ENCODE measurements around the gene TBX3. TPM values are rescaled to one million over a fixed set of nuclear protein-coding genes. Genes with fewer than 3 reads are reported as not detected.

The TBX3 gene
- total RNA-seq, 1 donor from 2014 or later: 1.2 TPM

DNA sequence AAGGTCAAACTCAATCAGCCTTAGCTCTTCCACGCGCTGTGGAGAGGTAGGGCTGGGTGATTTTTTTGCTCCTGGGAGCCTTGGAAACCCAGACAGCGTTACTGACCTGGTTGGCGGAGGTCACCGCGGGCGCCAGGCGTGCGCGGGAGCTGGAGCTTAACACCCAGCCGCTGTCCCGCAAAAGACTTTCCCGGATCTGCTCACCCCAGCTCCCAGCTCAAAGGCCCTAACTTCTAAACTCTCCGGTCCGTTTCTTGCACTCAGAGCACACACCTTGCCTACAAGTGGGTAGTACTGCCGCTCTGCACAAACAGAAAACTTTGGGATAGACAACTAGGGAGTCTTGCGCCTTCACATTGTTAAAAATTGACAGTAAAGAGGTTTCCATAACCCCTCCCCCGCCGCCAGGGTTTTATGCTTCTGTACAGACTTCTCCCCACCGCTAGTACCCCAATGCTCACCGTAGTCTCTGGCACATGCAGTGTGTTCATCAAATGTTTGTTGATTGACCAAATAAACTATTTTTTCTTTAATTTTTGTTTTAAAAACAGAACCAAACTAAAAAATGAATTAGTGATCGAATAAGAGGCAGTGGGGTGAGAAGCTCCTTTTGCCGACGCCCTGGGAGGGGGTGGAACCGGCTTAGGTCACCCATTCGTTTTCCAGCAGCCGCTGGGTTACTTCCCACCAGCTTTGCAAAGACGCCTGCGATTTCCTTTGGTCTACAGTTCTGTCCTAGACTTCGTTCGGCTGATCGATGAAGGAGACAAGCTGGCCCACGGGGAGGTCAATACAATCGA is 12.7 kb upstream of the TBX3 start:
- no peak for DNase-seq

DNA sequence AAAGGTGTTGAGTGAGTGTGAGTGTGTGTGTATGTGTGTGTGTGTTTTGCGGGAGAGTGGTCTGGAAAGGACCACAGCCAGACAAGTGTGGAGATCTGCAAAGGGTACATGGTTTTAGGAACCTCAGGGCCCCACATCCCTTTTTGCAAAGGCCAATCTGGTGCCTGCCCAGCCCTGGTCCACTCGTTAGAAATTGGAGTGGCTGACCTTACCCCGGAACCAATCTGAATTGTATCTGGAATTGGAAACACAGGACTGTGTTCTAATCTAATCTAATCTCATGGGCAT is 11.3 kb upstream of the TBX3 start:
- DNase-seq: no peak

DNA sequence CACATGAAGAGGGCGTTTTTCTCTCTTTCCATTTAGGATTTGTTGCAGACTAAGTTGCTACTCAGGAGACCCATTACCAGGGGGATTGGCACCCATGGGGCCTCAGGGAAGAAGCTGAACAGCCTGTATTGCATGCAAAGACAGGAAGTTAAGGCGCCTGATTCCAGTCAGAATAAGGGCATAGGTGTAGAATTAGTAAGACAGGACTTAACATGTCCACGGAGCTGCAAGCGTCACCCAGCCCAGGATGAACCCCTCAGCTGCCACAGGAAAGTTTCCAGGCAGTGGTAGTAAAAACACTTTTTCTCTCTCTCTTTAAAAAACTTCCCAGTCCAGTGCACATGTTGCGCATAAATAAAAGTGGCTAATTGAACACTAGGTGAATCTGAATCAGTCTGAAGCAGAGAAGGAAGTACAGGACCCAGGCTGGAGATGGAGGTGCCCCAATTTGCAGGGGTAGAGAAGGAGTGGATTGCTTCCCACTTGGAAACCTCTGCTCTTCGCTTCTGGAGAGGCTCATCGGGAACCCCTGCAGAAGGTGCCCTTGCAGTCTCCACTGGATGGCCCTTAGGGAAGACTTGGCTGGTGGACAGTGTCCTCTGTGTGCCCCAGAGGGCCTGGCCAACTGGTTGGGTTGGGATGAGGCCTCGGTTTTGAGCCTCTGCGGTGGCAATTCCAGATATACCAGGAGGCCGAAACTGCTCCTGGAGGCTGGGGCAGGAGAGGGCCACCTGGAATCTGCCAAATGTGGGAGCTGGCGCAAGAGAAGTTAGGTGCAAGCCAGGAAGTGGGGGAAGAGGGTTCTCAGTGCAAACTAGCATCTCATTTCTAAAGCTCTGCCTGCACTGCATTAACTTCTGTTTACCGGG is 10.7 kb upstream of the TBX3 start:
- no peak for DNase-seq

DNA sequence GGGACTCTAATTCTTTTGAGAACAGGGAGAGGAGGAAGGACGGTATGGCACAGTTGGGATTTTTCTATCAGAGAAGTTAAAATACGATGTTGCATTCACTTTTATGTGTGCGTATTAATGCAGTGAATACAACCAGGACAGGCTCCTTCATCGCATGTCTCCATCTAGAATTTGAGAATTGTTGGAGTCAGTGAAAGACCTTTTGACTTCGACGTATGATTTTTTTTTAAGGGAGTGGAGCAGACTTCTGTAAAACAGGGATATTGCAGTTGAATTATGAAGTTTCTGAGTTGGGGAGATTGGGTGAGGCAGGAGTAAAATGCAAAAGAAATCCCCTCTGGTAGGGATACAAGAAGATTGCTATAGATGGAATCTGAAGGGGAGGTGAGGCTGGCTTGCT is 9.6 kb upstream of the TBX3 start:
- DNase-seq: no peak

DNA sequence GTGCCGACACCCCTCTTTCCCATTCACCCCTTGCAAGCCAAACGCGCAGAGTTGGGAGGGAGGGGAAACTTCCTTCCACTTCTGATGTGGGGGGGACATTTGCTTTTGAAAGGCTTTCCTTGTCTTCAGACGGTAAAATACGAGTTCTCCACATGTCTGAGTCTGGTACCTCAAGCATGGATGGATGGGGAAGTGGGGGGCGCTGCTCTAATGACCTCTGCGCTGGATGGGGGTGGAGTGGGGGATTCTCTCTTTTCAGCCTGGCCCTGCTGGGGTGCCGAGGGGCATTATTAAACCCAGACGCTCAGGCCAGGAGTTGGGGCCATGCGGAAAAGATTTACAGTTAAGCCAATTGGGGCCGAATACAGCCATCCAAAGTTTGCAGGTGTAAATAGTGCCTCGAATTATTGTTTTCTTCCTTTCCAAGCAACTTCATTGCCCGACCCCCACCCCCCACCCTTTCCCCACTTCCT is 9.1 kb upstream of the TBX3 start:
- DNase-seq: no peak

DNA sequence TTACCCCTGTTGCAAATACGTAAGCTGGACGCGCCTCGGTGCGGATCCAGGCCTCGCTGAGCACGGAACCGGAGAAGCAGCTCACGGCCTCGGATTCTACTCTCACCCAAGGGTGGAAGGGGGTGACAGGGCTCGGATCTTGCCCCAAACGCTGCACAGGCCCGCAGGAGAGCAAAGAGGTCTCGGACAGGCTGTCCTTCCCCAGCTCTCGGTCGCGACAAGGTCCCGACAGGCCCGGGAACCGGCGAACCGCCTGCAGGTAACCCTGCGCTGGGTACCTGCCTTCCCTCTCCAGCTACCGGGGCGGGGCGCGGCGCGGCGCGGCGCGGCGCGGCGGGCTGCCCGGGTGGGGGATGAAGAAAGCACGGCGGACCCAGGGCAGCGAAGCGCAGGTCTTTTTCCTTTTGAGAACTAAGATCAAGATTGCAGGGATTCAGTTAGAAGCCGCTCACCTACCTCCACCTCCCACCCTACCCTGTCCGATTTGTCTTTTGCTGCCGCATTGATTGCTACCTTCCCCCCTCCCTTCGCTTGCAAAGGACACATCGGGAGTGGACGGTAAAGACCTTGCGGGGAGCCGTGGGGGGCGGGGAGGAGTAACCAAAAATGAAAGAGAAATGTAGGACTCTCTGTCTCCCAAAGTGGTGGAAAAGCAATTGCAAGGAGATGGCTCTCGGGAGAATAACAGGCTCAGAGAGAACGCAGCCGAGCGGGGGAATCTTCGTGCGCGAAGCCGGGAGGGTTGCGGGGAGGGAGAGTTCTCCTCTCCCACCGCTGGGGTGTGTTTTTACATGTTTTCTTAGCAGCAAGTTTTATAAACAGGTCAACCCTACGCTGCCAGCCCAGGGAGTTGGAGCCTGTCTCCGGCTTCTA is 8.4 kb upstream of the TBX3 start:
- DNase-seq: no peak

DNA sequence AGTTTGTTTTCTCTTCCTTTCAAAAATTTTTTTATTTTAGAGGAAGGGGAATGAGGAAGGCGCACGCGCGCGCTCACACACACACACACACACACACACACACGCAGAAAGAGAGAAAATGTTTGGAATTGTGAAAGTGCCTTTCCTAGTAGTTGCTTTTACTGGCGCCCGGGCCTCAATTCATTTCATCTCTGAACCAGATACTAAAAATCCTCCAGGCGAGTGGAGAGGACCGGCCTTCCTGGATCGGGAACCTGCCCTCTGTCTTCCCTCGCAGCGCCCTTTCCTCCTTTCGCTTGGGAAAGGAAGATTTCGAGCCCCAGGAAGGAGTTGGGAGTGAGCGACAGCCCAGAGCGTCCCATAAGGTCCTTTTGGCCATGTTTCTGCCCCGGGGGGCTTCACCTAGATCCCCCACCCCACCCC is 7.8 kb upstream of the TBX3 start:
- no peak for DNase-seq

DNA sequence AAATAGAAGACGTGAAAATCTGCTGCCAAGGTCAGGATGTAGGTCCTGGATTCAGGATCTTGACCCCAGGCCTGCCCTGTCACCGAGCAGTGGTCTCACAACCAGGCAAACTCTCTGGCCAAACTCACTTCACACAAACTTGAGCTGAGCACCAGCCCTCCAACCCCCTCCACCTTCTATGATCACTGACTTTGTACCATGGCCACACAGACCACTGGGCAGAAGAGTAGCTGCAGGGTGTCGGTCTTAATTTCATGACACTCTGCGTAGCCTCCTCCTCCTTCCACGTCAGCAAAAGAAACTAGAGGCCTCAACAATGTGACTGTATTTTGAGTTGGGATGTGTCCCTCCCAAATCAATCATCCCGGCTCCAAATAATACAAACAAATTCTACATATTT is 7.2 kb upstream of the TBX3 start:
- no peak for DNase-seq

DNA sequence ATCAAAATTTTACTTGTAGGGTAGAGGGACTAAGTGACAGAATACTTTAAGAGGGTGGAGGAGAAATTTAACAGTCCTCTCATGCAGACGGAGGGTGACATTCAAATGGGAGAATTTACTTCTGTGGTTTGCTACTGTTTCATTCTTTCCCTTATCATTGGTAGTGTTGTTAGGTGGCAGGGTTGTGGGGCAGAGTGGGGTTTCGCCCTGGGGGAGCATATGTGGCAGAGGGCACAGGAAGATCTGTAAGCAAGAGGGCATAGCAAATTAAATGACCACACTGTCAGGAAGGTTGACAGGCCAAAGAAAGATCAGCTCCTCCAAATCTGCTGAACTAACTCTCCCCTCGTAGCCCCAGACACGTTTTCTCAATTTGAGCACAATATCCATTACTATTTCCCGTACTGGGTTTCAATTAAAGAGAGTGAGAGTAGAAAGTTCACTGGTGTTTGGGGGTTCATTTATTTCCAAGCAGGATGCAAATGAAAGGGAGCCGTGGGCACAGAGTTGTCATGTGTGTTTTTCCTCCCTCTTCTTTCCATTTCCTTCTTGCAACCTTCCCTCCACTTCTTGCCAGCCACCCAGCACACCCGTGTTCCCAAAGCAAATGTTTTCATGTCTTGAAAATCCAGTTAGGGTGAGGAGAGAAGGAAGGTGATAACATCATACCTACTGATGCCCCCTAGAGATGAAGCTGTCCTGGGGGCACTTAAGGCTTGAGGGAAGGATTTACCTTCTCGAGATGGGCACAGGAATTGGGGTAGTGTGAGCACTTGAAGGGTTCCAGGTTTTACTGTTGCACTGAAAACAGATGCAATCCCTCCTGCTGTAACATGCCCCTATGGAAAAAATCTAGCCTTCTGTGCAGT is 6.5 kb upstream of the TBX3 start:
- no peak for DNase-seq

DNA sequence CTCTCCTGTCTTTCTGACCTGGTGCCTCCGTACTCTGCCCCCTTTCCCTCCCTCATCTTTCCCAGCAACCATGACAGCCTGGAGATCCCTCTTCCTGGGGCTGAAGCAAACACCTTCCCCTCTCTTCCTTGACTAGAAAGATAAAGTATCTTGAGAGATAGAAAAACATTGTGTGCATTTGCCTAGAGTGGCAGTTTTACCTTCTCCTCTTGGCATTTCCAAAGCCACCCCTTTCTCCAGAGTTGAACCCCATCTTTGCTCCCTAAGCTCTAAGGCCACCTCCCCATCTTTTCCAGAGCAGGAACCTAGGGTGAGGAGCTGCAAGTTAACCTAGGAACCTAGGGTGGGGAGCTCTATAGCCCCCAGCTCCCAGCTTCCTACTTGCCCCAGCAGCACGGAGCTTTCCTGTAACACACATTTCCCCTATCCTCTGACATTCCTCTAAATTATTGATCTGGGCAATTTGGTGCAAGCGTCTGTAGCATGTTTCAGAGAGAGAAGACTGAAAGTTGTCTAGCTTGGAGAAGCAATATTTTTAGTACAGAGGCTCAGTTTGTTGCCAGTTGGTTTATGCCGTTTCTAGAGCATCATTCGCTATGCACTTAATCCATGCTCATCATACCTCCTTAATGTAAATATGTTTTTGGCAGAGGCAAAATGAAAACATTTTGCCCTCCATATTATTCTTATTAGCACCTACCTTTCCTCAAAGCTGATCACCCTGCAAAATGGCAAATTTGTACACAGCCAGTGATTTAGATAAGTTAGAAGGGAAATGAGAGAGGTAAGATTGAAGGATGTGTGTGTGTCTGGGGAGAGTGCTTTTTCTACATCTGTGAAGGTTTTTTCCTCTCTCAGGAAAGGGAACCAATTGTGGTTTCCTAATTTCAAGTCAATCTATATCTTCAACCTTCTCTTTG is 5.4 kb upstream of the TBX3 start:
- DNase-seq: no peak

DNA sequence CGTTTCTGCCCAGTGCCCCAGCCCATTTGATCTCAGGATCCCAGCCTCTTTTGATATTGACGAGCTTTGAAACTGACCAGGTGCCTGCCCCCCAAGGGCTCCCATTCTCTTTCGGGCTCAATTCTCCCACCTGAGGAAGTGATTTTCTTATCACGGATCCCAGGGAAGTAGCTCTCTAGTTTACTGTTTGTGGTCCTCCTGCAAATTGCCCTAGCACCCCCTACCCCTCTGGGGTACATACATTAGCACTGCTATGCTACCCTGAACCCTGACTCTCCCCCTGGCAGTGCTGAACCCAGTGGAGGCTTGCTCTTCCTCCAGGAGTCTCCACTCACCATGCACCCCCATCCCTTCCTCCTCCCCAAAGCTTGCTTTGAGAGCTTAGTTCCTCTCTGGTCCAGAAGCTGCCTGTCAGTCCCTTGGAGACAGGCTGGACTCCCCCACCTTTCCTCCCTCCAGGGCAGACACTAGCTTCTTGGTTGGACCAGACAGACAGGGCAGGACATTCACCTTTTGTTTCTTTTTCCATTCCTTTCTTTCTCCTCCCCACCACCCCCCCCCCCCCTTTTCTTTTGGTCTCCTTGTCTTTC is 4.4 kb upstream of the TBX3 start:
- no peak for DNase-seq

DNA sequence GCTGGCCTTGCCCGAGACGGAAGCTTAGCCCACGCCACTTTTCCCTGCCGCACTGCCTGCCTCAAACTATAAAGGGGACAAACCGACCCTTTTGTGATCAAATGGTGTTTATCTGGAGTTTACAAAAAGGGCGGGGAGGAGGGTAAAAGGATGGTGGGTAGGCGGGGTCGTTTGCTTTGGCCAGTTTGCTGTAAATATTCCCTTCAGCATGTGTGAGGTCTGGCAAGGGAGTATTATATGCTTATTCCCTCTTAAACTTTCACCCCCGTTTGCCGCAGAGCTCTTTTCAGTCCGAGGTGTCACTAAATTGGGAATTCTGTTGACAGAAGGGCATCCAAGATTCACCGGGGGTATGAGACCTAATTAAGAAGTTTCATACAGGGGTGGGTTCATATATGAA is 3.8 kb upstream of the TBX3 start:
- DNase-seq: no peak

DNA sequence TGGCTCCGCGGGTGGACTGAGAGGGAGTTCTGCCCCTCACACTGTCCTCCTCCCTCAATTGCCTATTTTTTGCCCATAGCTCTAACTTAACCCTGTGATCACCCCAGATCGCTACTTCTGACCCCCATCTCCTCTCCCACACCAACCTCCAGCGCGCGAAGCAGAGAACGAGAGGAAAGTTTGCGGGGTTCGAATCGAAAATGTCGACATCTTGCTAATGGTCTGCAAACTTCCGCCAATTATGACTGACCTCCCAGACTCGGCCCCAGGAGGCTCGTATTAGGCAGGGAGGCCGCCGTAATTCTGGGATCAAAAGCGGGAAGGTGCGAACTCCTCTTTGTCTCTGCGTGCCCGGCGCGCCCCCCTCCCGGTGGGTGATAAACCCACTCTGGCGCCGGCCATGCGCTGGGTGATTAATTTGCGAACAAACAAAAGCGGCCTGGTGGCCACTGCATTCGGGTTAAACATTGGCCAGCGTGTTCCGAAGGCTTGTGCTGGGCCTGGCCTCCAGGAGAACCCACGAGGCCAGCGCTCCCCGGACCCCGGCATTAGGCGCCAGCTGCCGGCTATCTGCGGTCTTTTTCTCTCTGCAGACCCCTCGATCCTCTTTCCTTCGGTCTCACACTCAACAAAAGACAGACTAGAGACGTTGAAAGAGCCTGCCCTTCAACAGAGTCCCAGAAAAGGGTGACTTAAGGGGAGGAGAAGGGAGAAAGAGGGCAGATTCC is 3.0 kb upstream of the TBX3 start:
- DNase-seq: no peak

DNA sequence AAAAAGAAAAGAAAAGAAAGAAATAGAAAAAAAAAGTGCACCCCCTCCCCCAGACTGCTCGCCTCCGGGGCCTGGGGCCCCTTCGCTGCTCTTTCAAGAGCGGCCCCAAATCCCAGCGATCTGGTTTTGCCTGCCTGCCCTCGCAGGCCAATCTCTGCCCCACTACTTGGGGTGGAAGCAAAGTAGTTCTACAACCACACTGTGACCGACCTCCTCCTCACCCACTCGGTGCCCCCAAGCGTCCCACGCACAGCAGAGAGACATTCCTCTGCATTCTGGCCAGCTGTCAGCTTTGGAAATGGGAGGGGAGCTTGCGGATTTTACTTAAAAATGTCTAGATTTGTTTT is 2.4 kb upstream of the TBX3 start:
- DNase-seq: no peak

DNA sequence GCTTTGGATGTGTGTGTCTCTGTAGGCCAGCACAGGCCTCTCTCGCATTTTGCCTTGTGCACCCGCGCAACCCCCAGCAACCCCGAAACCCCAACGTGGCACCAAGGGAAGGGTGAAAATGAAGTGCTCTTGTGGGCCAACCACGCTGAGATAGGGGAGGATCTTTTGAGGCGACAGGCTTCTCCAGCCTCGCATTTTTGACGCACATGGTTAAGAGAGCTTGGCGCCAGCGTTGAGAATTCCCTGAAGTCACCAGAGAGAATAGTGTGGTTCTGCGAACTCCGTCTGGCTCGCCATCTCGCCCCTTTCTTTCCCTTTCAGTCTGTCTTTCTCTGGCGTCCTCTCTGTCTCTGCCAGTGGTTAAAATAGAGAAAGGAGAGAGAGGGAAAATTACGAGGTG is 1.9 kb upstream of the TBX3 start:
- DNase-seq: no peak

DNA sequence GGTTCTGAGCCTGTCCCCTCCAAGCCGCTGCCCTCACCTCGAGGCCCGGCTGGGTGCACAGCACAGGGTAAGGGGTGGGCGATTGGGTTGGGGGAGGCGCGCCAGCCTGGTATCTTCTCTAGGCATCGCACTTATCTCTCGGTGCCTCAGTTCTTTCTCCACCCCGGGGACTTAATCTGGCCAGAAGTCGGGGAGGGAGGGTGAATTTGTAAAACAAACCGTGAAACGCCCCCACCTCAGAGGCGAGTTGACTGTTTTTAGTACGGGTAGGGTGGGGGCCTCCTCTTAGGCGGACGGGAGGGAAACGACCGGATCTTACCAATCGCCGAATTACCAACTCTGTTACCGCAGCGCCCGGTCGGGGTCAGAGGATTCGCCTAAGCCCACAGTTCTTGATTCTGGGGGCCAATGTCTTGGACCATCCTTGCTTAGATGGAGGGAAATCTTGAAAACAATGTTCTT is 1.4 kb upstream of the TBX3 start:
- DNase-seq: no peak

DNA sequence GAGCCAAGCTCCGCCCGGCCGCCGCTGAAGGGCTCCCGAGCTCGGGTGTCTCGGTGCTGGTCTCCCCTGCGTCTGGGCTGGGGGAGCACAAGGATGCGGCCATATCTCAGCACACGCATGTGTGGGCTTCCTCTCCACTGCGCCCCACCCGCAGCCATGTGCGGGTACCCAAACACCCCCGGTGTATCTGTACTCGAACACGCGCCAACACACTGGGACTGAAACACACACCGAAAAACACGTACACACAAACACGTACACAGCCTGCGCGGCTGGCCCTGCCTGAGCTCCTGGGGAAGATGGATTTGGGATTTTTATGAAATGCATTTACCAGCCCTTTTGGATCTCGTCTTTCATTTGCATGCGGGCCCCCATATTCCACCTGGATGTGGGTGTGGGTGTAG is 897 bp upstream of the TBX3 start:
- DNase-seq: no peak

DNA sequence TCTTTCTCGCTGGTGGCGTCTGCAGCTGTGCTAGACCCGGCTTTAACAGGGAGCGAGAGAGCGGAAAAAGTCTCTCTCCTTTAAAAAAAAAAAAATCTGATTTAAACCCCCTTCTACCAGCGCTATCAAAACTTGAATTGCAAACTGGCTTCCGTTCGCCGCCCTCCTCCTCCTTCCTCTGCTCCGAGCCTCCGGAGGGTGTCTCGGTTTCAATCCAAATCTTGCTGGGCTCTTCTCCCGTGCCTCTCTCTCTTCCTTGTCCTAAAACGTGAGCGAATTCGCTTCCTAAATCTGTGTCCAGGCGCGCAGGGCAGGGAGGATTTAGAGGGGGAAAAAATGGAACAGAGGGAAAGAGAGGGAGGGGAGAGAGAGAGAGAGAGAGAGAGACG is 272 bp downstream of the TBX3 start:
- DNase-seq: no peak

All from occipital lobe (tissue), 2 donors.